HepG2 (cell line): ENCODE measurements around the gene ACP7. TPM values are rescaled to one million over a fixed set of nuclear protein-coding genes. Genes with fewer than 3 reads are reported as not detected.

ENCODE experiments used
- ATAC-seq: fragments of 200-7000 bp; cut with Tn5 transposase; 3 replicates; pipeline ENCODE4 v1.9.1; 2020; ENCODE audit warnings: mild to moderate bottlenecking, moderate library complexity
- BruUV-seq: library from RNA; stranded (reverse); fragments of 400-500 nt; replicated peaks from 2 replicates; lab custom pipeline; 2021; lab: Mats Ljungman, UMichigan
- CTCF ChIA-PET: fragments of 300-600 bp; formaldehyde crosslinking; extraction: SDS; loops from one replicate; lab custom pipeline; 2021; ENCODE audit warnings: low total read pairs, inconsistent platforms, low intra/inter-chr PET ratio; lab: Yijun Ruan, JAX
- POLR2A ChIA-PET: fragments of 350-600 bp; sonication (Branson Sonifier 250); formaldehyde crosslinking; loops from one replicate; lab custom pipeline; 2020; ENCODE audit warnings: antibody characterized with exemption, inconsistent platforms; lab: Yijun Ruan, JAX
- DNase-seq: peaks from one replicate; pipeline ENCODE4 v3.0.0-alpha.2; 2015; ENCODE audit warnings: low spot score
- FAIRE-seq: peaks from 3 replicates; lab custom pipeline; 2011; peaks lifted over from hg19 to GRCh38; lab: Jason Lieb, UNC
- H2AFZ ChIP-seq: one replicate; pipeline ENCODE4 v1.6.1; 2011; ENCODE audit warnings: low read length, inconsistent platforms
- H3K27ac ChIP-seq: fragments of 300-600 bp; 3 replicates; pipeline ENCODE4 v1.8.0; 2011; ENCODE audit warnings: mixed run types, mild to moderate bottlenecking, mixed read lengths, low read length, inconsistent platforms; ENCODE audit not compliant: insufficient read depth; ENCODE audit errors: extremely low read length
- H3K27me3 ChIP-seq, 2 experiments: fragments of 200-600 bp in 1 of 2; 2 replicates in 1 of 2; 3 replicates in 1 of 2; pipeline versions ENCODE4 v1.6.0 to v1.8.0; 2011; ENCODE audit warnings: low read length in 2 of 2, mild to moderate bottlenecking in 2 of 2, moderate library complexity in 2 of 2, inconsistent platforms in 1 of 2; ENCODE audit not compliant: insufficient read depth in 2 of 2, control insufficient read depth in 1 of 2
- H3K36me3 ChIP-seq, 2 experiments: fragments of 200-600 bp in 1 of 2; replicated peaks in 1 of 2; 2 replicates in 1 of 2; 3 replicates in 1 of 2; pipeline versions ENCODE4 v1.5.1 to v1.8.0; 2011; ENCODE audit warnings: low read length in 2 of 2, inconsistent platforms in 1 of 2; ENCODE audit not compliant: insufficient read depth in 2 of 2, control insufficient read depth in 1 of 2
- H3K4me1 ChIP-seq: 2 replicates; pipeline ENCODE4 v1.5.1; 2012; ENCODE audit warnings: low read length, inconsistent platforms; ENCODE audit not compliant: insufficient read depth
- H3K4me2 ChIP-seq: 2 replicates; pipeline ENCODE4 v1.6.0; 2011; ENCODE audit warnings: low read depth, low read length, inconsistent platforms
- H3K4me3 ChIP-seq, 3 experiments: fragments of 200-600 bp in 1 of 3; sonication (generic), shearing (Covaris generic) in 1 of 3; replicated peaks in 1 of 3; 2 replicates each; pipeline ENCODE4 v1.5.1; 2011 to 2016; ENCODE audit warnings: low read length in 3 of 3, inconsistent platforms in 2 of 3, low read depth in 2 of 3, mild to moderate bottlenecking in 2 of 3, control low read depth in 1 of 3, mixed read lengths in 1 of 3; ENCODE audit not compliant: insufficient read depth in 1 of 3
- H3K79me2 ChIP-seq: one replicate; pipeline ENCODE4 v1.6.1; 2011; ENCODE audit warnings: low read length, inconsistent platforms; ENCODE audit not compliant: insufficient read depth
- H3K9ac ChIP-seq: 2 replicates; pipeline ENCODE4 v1.6.0; 2011; ENCODE audit warnings: mild to moderate bottlenecking, low read depth, low read length, inconsistent platforms; ENCODE audit not compliant: insufficient read depth
- H3K9me3 ChIP-seq: 2 replicates; pipeline ENCODE4 v1.5.1; 2012; ENCODE audit warnings: mild to moderate bottlenecking, low read length
- H4K20me1 ChIP-seq: 2 replicates; pipeline ENCODE4 v1.6.0; 2011; ENCODE audit warnings: inconsistent platforms, mild to moderate bottlenecking, low read length, moderate library complexity; ENCODE audit not compliant: insufficient read depth
- CAMTA2 ChIP-seq: sonication (generic); formaldehyde crosslinking; IDR thresholded peaks from 2 replicates; pipeline ENCODE4 v1.4.0; 2020; ENCODE audit warnings: mild to moderate bottlenecking, missing genetic modification reagents, borderline replicate concordance
- ESRRA ChIP-seq: sonication (generic); formaldehyde crosslinking; IDR thresholded peaks from 2 replicates; pipeline ENCODE4 v1.5.1; 2020; ENCODE audit warnings: mild to moderate bottlenecking, low read depth, missing genetic modification reagents
- NR1H2 ChIP-seq: sonication (generic); formaldehyde crosslinking; IDR thresholded peaks from 2 replicates; pipeline ENCODE4 v1.8.1; 2022; ENCODE audit warnings: low read depth, missing genetic modification reagents, borderline replicate concordance
- STAG1 ChIP-seq: sonication (generic); formaldehyde crosslinking; IDR thresholded peaks from 2 replicates; pipeline ENCODE4 v1.4.0; 2020; ENCODE audit warnings: missing genetic modification reagents
- ZMYM3 ChIP-seq: sonication (generic); formaldehyde crosslinking; IDR thresholded peaks from 2 replicates; pipeline ENCODE4 v1.5.1; 2020; ENCODE audit warnings: mild to moderate bottlenecking, missing genetic modification reagents
- ZNF234 ChIP-seq: sonication (generic); formaldehyde crosslinking; conservative IDR thresholded peaks from 2 replicates; pipeline ENCODE4 v1.5.1; 2020; ENCODE audit warnings: mild to moderate bottlenecking, missing genetic modification reagents
- ZNF432 ChIP-seq: sonication (generic); formaldehyde crosslinking; IDR thresholded peaks from 2 replicates; pipeline ENCODE4 v1.5.0; 2020; ENCODE audit warnings: missing genetic modification reagents, mild to moderate bottlenecking, borderline replicate concordance
- ZNF546 ChIP-seq: sonication (generic); formaldehyde crosslinking; conservative IDR thresholded peaks from 2 replicates; pipeline ENCODE4 v1.8.1; 2023; ENCODE audit warnings: mild to moderate bottlenecking, missing genetic modification reagents
- ZNF629 ChIP-seq: sonication (generic); formaldehyde crosslinking; conservative IDR thresholded peaks from 2 replicates; pipeline ENCODE4 v1.5.0; 2020; ENCODE audit warnings: missing genetic modification reagents
- ZNF768 ChIP-seq: sonication (generic); formaldehyde crosslinking; IDR thresholded peaks from 2 replicates; pipeline ENCODE4 v1.4.0; 2020; ENCODE audit warnings: missing genetic modification reagents
- WGBS: methylation state at CpG from one replicate; pipeline ENCODE4 v1.1.6; 2017; ENCODE audit warnings: low lambda C conversion rate; 5-methylcytosine and 5-hydroxymethylcytosine counted together
- in situ Hi-C: cut with HindIII; loops from 2 replicates; pipeline ENCODE4 v1.10.0; 2017; ENCODE audit warnings: low pct_unique_long_range_greater_than_20kb; ENCODE audit not compliant: extremely low pct_ligation_motif_present
- intact Hi-C: fragments of 100-400 bp; cut with micrococcal nuclease; formaldehyde crosslinking; loops from one replicate; pipeline ENCODE4 v1.10.0; 2022; ENCODE audit not compliant: unreplicated experiment
- polyA plus RNA-seq, 8 experiments: library from polyadenylated mRNA; depleted of rRNA in 3 of 8; stranded (reverse) in 7 of 8; unstranded in 1 of 8; fragments of >200 nt; fragmentation: Illumina TruSeq in 4 of 8; extraction: Trizol in 4 of 8; gene quantifications; 2 replicates each; pipeline versions ENCODE4 v1.2.1 to v1.2.3, GENCODE V29; 2011 to 2016; ENCODE audit warnings: low read depth in 4 of 8, missing spikeins in 1 of 8, mixed read lengths in 1 of 8; ENCODE audit not compliant: insufficient read depth in 1 of 8
- total RNA-seq, 5 experiments: library from RNA; depleted of rRNA; stranded (reverse); fragments of >200 nt; fragmentation: Illumina TruSeq; extraction: Trizol; gene quantifications; 2 replicates each; pipeline ENCODE4 v1.2.3, GENCODE V29; 2016; ENCODE audit warnings: low read depth in 1 of 5
- TF ChIP-seq, protein P1 (sequence below): sonication (generic); formaldehyde crosslinking; IDR thresholded peaks from 2 replicates; pipeline ENCODE4 v1.4.0; 2020; ENCODE audit warnings: missing genetic modification reagents
- TF ChIP-seq, protein P2 (sequence below): sonication (generic); formaldehyde crosslinking; IDR thresholded peaks from 2 replicates; pipeline ENCODE4 v1.5.1; 2020; ENCODE audit warnings: missing genetic modification reagents, mild to moderate bottlenecking, borderline replicate concordance

The ACP7 gene
- total and polyA plus RNA-seq, 2 of the 13 experiments (the other 11 are each of a cell fraction or from before 2014, with no cell fraction given): not detected

DNA sequence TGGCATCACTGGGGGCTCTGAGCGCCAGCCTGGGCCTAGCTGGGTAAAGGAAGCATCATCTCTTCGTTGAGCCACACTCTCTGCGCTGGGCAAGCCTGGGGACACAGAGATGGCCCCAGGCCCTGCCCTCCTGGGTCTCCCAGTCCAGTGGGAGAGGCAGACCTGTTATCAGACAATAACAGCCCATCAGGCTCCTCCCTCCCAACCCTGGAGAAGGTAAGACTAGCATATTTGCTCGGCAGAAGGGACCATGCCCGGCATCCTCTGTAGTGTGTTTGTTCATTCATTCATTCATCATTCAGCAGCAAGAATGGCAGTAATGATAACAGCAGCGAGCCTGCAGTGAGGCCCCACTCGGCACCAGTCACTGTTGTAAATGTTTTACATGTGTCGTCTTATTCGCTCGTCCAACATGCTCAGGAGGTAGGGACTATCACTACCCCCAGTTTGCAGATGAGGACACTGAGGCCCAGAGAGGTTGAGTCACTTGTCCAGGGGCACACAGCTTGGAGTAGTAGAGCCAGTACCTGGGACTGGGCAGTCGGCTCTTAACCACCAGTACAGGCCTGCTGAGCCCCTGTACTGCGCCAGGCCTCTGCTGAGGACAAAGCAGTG lies 74.6 kb downstream of the ACP7 start:
- TF ChIP-seq ESRRA (CRISPR knock-in tag) (no peak), CAMTA2 (CRISPR knock-in tag) (no peak), ZNF546 (no peak), NR1H2 (CRISPR knock-in tag) (no peak), ZNF432 (CRISPR knock-in tag) (no peak), ZNF768 (CRISPR knock-in tag) (peak; percentile 96), ZNF629 (peak; percentile 35; the same call in 1 of the 2 replicates), ZNF234 (CRISPR knock-in tag) (no peak), STAG1 (no peak), ZMYM3 (CRISPR knock-in tag) (peak; percentile 47; the same call in 1 of the 2 replicates)
- TF ChIP-seq, protein P1, sequence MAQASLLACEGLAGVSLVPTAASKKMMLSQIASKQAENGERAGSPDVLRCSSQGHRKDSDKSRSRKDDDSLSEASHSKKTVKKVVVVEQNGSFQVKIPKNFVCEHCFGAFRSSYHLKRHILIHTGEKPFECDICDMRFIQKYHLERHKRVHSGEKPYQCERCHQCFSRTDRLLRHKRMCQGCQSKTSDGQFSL (CRISPR knock-in tag): no peak
- TF ChIP-seq, protein P2, sequence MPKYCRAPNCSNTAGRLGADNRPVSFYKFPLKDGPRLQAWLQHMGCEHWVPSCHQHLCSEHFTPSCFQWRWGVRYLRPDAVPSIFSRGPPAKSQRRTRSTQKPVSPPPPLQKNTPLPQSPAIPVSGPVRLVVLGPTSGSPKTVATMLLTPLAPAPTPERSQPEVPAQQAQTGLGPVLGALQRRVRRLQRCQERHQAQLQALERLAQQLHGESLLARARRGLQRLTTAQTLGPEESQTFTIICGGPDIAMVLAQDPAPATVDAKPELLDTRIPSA (CRISPR knock-in tag): no peak
- H3K36me3 ChIP-seq: peaks cover 1 to 8% of the 10 kb centered on the region in 2 experiments; a peak in 2 of 5 replicates
- H3K9me3 ChIP-seq: no peaks in the 10 kb centered on the region
- no TSS peak for BruUV-seq
- 91% methylated on average over 9 of the region's 12 CpGs for WGBS
- DNase-seq (no peak), FAIRE-seq (no peak), ATAC-seq (no peak)
- ChIA-PET CTCF (no interaction called here), POLR2A (no interaction called here)
- H3K27ac ChIP-seq: no peak overlapping the region
- peaks cover 21% of the 10 kb centered on the region; the same call in 1 of the 2 replicates for H4K20me1 ChIP-seq
- H3K27me3 ChIP-seq: no peaks in the 10 kb centered on the region
- H2AFZ ChIP-seq: no peak overlapping the region
- no peak overlapping the region for H3K9ac ChIP-seq
- no peak overlapping the region; a peak in 1 of 6 replicates for H3K4me3 ChIP-seq
- H3K4me1 ChIP-seq: peaks cover 62% of the 10 kb centered on the region
- no peak overlapping the region for H3K4me2 ChIP-seq
- intact Hi-C loops (loop anchor here (5.0 kb wide), 1 partner anchor 36 kb away; no protein-coding TSS in a partner anchor), in situ Hi-C loops (no loop called here)
- peaks cover 51% of the 10 kb centered on the region for H3K79me2 ChIP-seq
